Vagina (tissue), 2 donors: ENCODE results near the gene CHRND.

Experiments used
- POLR2AphosphoS5 ChIP-seq, 2 donors: sonication (generic); formaldehyde crosslinking; IDR thresholded peaks; one replicate each; pipeline ENCODE4 v1.9.0; 2017; ENCODE audit warnings: antibody characterized with exemption in 2 of 2, mild to moderate bottlenecking in 2 of 2, low read depth in 1 of 2; ENCODE audit not compliant: insufficient read depth in 1 of 2
- TF ChIP-seq, protein P1 (sequence below), 3 experiments: fragments of 450-650 bp in 2 of 3; fragments of 200-600 bp in 1 of 3; sonication (generic) in 1 of 3; IDR thresholded peaks; one replicate each; pipeline ENCODE4 v1.5.1; 2017 to 2019; ENCODE audit warnings: antibody characterized with exemption in 3 of 3, mild to moderate bottlenecking in 2 of 3, moderate library complexity in 2 of 3

- TF ChIP-seq, protein P1, sequence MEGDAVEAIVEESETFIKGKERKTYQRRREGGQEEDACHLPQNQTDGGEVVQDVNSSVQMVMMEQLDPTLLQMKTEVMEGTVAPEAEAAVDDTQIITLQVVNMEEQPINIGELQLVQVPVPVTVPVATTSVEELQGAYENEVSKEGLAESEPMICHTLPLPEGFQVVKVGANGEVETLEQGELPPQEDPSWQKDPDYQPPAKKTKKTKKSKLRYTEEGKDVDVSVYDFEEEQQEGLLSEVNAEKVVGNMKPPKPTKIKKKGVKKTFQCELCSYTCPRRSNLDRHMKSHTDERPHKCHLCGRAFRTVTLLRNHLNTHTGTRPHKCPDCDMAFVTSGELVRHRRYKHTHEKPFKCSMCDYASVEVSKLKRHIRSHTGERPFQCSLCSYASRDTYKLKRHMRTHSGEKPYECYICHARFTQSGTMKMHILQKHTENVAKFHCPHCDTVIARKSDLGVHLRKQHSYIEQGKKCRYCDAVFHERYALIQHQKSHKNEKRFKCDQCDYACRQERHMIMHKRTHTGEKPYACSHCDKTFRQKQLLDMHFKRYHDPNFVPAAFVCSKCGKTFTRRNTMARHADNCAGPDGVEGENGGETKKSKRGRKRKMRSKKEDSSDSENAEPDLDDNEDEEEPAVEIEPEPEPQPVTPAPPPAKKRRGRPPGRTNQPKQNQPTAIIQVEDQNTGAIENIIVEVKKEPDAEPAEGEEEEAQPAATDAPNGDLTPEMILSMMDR (IDR thresholded peaks at IDR 0.05): no peak
- no peak for TF ChIP-seq POLR2AphosphoS5 (IDR thresholded peaks at IDR 0.05; ENCODE audit: insufficient read depth in 1 of 2, low read depth in 1 of 2)
Observed at GRCh38 chr2:232501794-232502390, 24.1 kb upstream of the CHRND start.
